ENCODE data around the gene DRAP1. TPM values are rescaled to one million over a fixed set of nuclear protein-coding genes. Genes with fewer than 3 reads are reported as not detected.

Gene DRAP1
- total and polyA plus RNA-seq, 8 donors, result 61.0 to 112 (median 86.3) TPM

DNA sequence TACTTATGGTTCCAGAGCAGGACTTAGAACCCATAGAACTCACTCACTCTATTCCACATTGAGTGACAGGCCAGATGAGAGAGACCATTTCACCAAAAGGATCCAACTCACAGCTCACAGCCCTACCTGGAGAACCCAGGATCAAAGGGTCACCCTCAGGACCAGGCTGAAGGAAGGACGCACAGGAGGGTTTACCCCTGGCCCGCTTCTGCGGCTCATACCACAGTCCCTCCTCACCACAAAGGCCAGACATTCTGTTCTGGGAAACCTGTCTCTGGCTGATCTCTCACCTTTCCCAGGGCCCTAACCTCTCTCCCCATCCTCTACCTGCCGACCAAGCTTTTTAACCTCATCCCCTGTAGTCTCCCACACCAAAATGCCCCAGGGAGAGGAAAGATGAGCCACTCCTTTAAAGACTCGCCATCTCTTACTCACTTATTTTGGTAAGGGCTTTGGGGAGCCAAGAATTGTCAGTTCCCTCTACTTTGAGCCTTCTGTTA, 23.7 kb upstream of the DRAP1 start:
- Histone ChIP-seq H3K4me1 (peaks cover 14 to 92% of the 10 kb centered on the region in 2 donors), H3K27ac (no peak overlapping the region), H3K4me3 (no peak overlapping the region), H3K27me3 (peaks cover 0 to 7% of the 10 kb centered on the region in 2 donors), H3K9me3 (no peaks in the 10 kb centered on the region), H3K36me3 (peaks cover 0 to 30% of the 10 kb centered on the region in 2 donors)
- intact Hi-C loops (cut with DNase I), result no loop called here
- peak in 1 of 4 donors; percentile 20 for DNase-seq
- no peak for TF ChIP-seq CTCF (IDR thresholded peaks at IDR 0.05)
- ATAC-seq, result no peak

- Histone ChIP-seq H3K9me3 (no peaks in the 10 kb centered on the region), H3K4me1 (peaks cover 14 to 88% of the 10 kb centered on the region in 2 donors), H3K36me3 (peaks cover 0 to 30% of the 10 kb centered on the region in 2 donors), H3K27ac (no peak overlapping the region), H3K4me3 (no peak overlapping the region), H3K27me3 (peaks cover 0 to 7% of the 10 kb centered on the region in 2 donors)
- ATAC-seq, result no peak
- intact Hi-C loops (cut with DNase I), result no loop called here
- no peak for TF ChIP-seq CTCF (IDR thresholded peaks at IDR 0.05)
- DNase-seq, result peak in 1 of 4 donors; percentile 66
These were observed 22.9 kb upstream of the DRAP1 start for GRCh38 chr11:65896034-65896999.

DNA sequence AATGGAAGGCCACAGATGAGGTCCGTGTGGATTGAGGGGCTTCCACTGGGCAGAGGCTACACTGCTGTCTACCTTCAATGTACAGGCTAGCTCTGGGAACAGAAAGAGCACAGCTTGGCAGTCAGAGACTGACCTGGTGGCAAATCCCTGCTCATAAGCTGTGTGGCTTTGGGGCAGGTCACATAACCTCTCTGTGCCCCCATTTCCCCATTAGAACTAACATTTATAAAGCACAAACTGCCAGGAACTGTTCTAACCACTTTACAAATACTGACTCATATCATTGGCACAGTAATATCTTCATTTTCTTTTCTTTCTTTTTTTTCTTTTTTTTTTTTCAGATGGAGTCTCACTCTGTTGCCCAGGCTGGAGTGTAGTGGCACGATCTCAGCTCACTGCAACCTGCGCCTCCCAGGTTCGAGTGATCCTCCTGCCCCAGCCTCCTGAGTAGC, 22.2 kb upstream of the DRAP1 start:
- no peak overlapping the region for H3K27ac ChIP-seq
- no peaks in the 10 kb centered on the region for H3K9me3 ChIP-seq
- peaks cover 0 to 27% of the 10 kb centered on the region in 2 donors for H3K36me3 ChIP-seq
- DNase-seq (no peak), ATAC-seq (no peak)
- no peak overlapping the region for H3K4me3 ChIP-seq
- no peak for TF ChIP-seq CTCF (IDR thresholded peaks at IDR 0.05)
- H3K27me3 ChIP-seq, result peaks cover 0 to 7% of the 10 kb centered on the region in 2 donors
- H3K4me1 ChIP-seq, result peaks cover 9 to 80% of the 10 kb centered on the region in 2 donors
- intact Hi-C loops (cut with DNase I), result no loop called here

DNA sequence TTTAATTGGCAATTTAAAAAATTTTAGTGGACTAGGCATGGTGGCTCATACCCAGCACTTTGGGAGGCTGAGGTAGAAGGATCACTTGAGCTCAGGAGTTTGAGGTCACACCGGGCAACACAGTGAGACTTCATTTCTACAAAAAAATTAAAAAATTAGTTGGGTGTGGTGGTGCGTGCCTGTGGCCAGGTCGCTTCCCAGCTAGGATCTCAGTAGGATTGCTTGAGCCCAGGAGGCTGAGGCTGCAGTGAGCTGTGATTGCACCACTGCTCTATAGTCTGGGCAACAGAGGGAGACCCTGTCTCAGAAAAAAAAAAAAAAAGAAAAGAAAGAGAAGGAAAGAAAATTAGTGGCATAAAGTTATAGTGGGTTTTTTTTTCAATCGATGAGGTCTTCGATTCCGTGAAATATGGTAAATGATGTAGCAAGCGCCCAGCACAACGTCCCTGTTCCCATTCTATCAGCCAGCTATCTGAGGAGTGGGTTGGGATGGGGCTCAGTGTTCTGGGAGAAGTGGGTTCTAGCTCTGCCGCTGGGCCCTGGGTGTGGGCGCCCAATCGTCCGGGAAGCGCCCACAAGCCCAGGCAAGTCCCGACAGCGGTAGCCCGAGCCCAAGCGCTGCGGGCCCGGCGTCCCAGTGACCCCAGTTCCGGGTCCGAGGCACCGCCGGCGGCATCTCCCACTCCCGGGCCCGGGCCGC, 20.4 kb upstream of the DRAP1 start:
- Histone ChIP-seq H3K27me3 (peaks cover 0 to 7% of the 10 kb centered on the region in 2 donors), H3K27ac (peak overlapping the region in 1 of 2 donors; percentile 89), H3K9me3 (no peaks in the 10 kb centered on the region), H3K4me1 (peaks cover 9 to 63% of the 10 kb centered on the region in 2 donors), H3K4me3 (peak overlapping the region; percentile 43 to 70), H3K36me3 (peaks cover 0 to 20% of the 10 kb centered on the region in 2 donors)
- DNase-seq (peak in 1 of 4 donors; percentile 10), ATAC-seq (no peak)
- intact Hi-C loops (cut with DNase I), result no loop called here
- no peak for TF ChIP-seq CTCF (IDR thresholded peaks at IDR 0.05)
